ENCODE data around the gene ZAP70.

ZAP70 gene

GRCh38 chr2:97755491-97755890 lies 42.1 kb downstream of the ZAP70 start:
- H3K4me3 ChIP-seq (replicated peaks; ENCODE audit: low read depth, low read length) = no peak overlapping the region
- DNase-seq (ENCODE audit: low read depth) = no peak
- TF ChIP-seq CTCF (IDR thresholded peaks at IDR 0.05; ENCODE audit: low read length, missing control alignments) = no peak

- TF ChIP-seq CTCF (IDR thresholded peaks at IDR 0.05; ENCODE audit: low read length, missing control alignments) = no peak
- no peak overlapping the region for H3K4me3 ChIP-seq (replicated peaks; ENCODE audit: low read depth, low read length)
- DNase-seq (ENCODE audit: low read depth) = no peak
These were observed 43.7 kb downstream of the ZAP70 start for GRCh38 chr2:97757062-97757461.

- no peak overlapping the region for H3K4me3 ChIP-seq (replicated peaks; ENCODE audit: low read depth, low read length)
- no peak for TF ChIP-seq CTCF (IDR thresholded peaks at IDR 0.05; ENCODE audit: low read length, missing control alignments)
- DNase-seq (ENCODE audit: low read depth) = no peak
These were observed 44.8 kb downstream of the ZAP70 start for GRCh38 chr2:97758131-97758705.

GRCh38 chr2:97759727-97760407 lies 46.5 kb downstream of the ZAP70 start:
- no peak for TF ChIP-seq CTCF (IDR thresholded peaks at IDR 0.05; ENCODE audit: low read length, missing control alignments)
- H3K4me3 ChIP-seq (replicated peaks; ENCODE audit: low read depth, low read length) = no peak overlapping the region
- no peak for DNase-seq (ENCODE audit: low read depth)

- DNase-seq (ENCODE audit: low read depth) = no peak
- no peak for TF ChIP-seq CTCF (IDR thresholded peaks at IDR 0.05; ENCODE audit: low read length, missing control alignments)
- H3K4me3 ChIP-seq (replicated peaks; ENCODE audit: low read depth, low read length) = no peak overlapping the region
These were observed 47.2 kb downstream of the ZAP70 start for GRCh38 chr2:97760480-97761049.

GRCh38 chr2:97761192-97761591 lies 47.8 kb downstream of the ZAP70 start:
- no peak for DNase-seq (ENCODE audit: low read depth)
- H3K4me3 ChIP-seq (replicated peaks; ENCODE audit: low read depth, low read length) = no peak overlapping the region
- TF ChIP-seq CTCF (IDR thresholded peaks at IDR 0.05; ENCODE audit: low read length, missing control alignments) = no peak
